Fibroblast of mammary gland (primary cell): Measurements from ENCODE around the gene APOL4.

Experiments used
- DNase-seq: peaks from one replicate; pipeline ENCODE4 v3.0.0-alpha.2; 2010; ENCODE audit warnings: low read depth
- H3K4me3 ChIP-seq: 2 replicates; pipeline ENCODE4 v1.5.1; 2011; ENCODE audit warnings: low read depth, mild to moderate bottlenecking, low read length, moderate library complexity; ENCODE audit not compliant: control insufficient read depth
- TF ChIP-seq, protein P1 (sequence below): conservative IDR thresholded peaks from 2 replicates; pipeline ENCODE4 v1.5.1; 2011; ENCODE audit warnings: low read depth, low read length, inconsistent platforms; ENCODE audit not compliant: control insufficient read depth, insufficient read depth

The APOL4 gene

DNA sequence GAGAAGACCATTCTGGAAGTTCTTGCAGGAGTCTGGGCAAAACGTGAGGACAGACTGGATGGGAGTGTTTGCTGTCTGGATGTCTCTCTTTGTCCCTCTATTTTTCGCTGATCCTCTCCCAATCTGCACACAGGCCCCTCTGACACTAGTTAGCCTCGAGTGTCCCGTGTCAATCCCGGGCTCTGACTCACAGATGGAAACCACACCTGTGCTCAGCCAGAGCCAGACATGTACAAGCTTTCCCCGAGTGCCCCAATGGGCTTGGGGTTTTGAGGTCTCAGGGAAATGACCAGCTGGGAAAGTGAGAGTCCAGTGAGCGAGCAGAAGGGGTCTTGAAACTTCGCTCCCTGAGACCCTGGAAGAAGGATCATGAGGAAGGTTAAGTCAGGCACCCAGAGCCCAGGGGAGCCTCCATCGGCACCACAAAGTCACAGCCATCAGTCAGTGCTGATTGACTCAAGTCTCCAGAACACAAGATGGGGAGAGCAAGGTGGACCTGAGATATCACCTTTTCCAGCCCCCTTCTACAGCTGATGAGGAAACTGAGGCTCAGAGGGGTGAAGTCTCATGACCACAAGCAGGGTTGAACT lies 23.8 kb upstream of the APOL4 start:
- H3K4me3 ChIP-seq: no peak overlapping the region
- TF ChIP-seq, protein P1, sequence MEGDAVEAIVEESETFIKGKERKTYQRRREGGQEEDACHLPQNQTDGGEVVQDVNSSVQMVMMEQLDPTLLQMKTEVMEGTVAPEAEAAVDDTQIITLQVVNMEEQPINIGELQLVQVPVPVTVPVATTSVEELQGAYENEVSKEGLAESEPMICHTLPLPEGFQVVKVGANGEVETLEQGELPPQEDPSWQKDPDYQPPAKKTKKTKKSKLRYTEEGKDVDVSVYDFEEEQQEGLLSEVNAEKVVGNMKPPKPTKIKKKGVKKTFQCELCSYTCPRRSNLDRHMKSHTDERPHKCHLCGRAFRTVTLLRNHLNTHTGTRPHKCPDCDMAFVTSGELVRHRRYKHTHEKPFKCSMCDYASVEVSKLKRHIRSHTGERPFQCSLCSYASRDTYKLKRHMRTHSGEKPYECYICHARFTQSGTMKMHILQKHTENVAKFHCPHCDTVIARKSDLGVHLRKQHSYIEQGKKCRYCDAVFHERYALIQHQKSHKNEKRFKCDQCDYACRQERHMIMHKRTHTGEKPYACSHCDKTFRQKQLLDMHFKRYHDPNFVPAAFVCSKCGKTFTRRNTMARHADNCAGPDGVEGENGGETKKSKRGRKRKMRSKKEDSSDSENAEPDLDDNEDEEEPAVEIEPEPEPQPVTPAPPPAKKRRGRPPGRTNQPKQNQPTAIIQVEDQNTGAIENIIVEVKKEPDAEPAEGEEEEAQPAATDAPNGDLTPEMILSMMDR: no peak
- no peak for DNase-seq

DNA sequence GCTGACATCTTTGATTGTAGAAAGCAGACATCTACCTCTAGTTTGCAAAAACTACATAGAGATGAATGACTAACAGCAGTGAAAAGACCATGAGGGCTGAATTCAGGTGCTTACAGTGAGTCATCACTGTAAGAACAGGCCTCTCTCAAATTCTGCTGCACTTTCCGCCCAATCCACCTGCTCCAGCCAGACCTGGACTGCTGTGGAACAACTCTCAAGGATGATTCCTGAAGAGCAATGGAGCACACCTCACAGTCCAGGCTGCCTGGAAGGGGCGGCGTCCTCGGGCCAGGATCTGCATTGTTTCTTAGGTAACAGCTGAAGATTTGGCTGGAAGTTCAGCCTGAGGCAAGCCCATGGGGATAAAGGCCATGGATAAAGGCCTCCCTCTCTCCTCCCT lies 22.6 kb upstream of the APOL4 start:
- no peak for DNase-seq
- TF ChIP-seq, protein P1: no peak
- no peak overlapping the region for H3K4me3 ChIP-seq

DNA sequence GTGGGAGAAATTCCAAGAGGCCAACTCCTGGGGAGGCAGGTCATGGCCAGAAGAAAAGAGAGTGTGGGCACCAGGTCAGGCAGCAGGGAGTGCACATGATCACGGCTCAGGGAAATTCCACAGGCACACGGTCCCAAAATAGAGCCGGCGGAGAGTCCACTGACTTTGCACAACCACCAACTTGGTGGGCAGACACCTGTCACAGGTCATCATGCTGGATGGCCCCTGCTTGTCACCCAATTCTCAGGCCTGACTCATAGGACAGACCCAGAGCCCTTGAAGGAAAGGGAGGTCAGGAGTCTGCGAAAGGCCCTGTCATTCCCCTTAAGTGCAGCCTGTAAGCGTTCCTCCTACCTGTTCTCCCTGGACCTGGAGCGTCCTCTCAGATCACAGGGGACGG lies 21.9 kb upstream of the APOL4 start:
- no peak for DNase-seq
- TF ChIP-seq, protein P1: no peak
- H3K4me3 ChIP-seq: no peak overlapping the region

DNA sequence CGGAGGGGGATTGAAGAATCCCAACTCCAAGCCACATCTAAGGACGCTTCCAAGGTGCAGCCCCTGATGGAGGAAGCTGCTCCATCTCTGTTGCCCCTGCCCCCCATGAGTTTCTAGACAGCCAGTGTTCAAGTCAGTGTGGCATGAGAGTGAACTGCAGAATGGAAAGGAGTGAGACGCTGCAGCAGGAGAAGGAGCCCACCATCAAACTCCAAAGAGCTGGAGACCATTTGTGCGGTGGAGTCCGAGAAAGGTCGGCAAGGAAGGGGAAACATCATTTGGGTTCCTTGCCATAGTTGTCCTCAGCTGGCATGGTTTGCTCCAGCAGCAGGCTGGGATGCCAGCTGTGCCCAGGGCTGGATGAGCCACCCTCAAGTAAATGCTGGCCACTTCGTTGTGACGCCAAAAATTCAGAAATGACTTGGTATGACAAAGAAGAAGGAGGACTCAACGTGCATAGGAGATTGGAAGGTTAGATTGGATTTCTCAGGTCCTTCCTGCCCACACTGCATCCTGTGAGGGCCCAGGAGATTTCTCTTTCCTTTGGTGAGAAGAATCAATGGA lies 21.4 kb upstream of the APOL4 start:
- TF ChIP-seq, protein P1: no peak
- H3K4me3 ChIP-seq: no peak overlapping the region
- no peak for DNase-seq

DNA sequence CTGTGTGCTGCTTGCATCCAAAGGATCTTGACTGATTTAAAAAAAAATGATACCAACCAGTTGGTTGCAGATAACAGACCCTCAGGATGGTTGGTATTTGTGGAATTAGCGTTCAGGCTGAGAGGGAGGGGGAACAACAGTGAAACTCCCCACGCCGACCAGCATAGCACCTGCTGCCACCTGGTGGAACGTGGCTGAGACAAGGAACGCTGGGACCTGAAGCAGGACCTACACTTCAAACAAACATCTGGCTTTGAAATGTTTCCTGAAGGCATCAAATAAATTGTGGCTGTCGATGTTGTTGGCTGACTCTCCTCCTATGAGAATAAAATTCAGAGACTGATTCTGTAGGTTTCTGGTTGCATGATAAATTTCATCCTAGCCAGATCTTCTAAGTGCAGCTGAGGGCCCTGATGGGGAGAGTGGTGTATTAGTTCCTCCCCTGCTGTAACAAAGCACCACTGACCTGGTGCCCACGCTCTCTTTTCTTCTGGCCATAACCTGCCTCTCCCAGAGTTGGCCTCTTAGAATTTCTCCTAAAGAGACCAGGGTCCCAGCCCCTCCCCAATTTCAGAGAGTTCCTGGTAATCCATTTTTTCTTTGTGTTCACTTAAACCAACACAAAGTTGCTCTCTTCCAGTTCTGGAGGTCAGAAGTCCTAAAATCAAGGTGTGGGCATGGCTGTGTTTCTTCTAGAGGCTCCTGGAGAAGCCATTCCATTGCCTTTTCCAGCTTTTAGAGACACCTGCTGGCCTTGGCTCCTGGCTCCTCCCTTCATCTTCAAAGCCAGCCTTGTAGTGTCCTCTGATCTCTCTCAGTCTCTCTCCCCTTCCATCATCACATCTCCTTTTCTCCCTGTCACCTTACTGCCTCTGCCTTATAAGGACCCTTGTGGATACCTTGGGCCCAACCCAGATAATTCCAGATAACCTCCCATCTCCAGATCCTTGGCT lies 20.5 kb upstream of the APOL4 start:
- peak; percentile 46 for DNase-seq
- H3K4me3 ChIP-seq: no peak overlapping the region
- TF ChIP-seq, protein P1: peak; percentile 56

DNA sequence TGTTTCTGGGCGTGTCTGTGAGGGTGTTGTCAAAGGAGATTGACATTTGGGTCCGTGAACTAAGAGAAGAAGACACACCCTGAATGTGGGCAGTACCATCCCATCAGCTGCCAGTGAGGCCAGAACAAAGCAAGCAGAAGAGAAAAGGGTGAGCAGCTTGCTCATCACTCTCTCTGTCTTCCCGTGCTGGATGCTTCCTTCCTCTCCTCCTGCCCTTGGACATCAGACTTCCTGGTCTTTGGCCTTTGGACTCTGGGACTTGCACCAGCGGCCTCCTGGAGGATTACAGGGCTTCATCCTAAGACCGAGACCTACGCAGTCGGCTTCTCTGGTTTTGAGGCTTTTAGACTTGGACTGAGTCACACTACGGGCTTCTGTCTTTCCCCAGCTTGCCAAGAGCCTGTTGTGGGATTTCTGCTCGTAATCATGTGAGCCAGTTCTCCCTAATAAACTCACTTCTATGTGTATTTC lies 18.9 kb upstream of the APOL4 start:
- DNase-seq: peak; percentile 48
- H3K4me3 ChIP-seq: no peak overlapping the region
- TF ChIP-seq, protein P1: no peak
